Measurements from ENCODE around the gene AAMP.

The AAMP gene

DNA sequence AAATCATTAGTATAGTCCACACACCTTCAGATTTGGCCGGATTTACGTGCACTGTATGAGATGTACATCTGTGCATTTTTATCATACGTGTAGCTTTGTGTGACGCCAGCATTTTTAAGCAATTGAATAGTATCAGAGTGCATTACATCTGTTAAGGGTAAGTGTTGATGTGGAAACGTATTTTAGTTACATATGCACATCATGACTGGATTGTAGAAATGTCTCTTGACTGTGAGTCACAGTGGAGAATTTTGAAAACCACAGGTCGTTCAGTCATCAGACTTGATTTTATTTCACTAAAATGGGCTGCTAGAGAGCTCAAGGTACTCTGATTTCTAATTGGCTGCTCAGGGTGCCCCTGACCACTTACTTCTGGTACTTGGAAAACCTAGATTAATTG, 14.5 kb downstream of the AAMP start:
- DNase-seq (ENCODE audit: low read depth) = no peak
- H3K4me3 ChIP-seq (ENCODE audit: low read depth, low read length) = no peak overlapping the region
- no peak for TF ChIP-seq CTCF (IDR thresholded peaks at IDR 0.05; ENCODE audit: low read depth, low read length, missing control alignments)

- no peak for DNase-seq (ENCODE audit: low read depth)
- no peak overlapping the region for H3K4me3 ChIP-seq (ENCODE audit: low read depth, low read length)
- TF ChIP-seq CTCF (IDR thresholded peaks at IDR 0.05; ENCODE audit: low read depth, low read length, missing control alignments) = no peak
These were observed 16.7 kb downstream of the AAMP start for GRCh38 chr2:218253232-218253625.

DNA sequence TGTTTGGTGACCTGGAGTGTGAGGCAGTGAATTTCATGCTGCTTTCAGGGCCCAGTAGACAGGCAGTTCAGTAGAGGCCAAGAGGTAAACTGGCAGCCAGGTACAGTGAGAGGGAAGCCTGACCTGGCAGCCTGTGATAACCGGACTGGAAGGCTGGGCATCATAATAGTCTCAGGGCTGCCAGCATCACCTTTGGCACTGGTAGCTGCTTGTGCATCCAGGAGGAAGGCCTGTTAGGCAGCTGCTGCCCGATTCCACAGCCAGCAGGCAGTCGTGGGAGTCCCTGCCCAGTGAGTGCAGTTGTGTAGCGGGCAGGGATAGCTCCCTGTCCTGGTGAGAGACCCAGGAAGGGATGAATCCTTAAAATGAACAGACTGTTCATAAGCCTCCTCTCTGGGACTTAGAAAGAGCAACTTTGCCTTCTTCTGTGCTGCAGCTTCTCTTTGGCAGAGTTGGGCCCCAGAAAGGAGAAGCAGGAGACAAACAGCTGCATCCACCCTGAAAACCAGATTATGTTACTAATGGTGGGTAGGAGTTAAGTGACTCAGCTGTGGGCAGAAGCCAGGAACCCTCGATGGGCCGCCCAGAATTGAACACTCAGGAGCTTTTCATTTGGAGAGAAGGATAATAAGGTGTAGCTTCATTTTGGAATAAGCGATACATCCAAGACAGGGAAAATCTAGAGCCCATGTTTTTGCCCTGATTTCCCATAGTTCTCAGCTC, 17.3 kb downstream of the AAMP start:
- no peak overlapping the region for H3K4me3 ChIP-seq (ENCODE audit: low read depth, low read length)
- no peak for DNase-seq (ENCODE audit: low read depth)
- TF ChIP-seq CTCF (IDR thresholded peaks at IDR 0.05; ENCODE audit: low read depth, low read length, missing control alignments) = no peak

GRCh38 chr2:218249691-218250090, 20.2 kb downstream of the AAMP start:
- no peak overlapping the region for H3K4me3 ChIP-seq (ENCODE audit: low read depth, low read length)
- TF ChIP-seq CTCF (IDR thresholded peaks at IDR 0.05; ENCODE audit: low read depth, low read length, missing control alignments) = no peak
- DNase-seq (ENCODE audit: low read depth) = no peak

DNA sequence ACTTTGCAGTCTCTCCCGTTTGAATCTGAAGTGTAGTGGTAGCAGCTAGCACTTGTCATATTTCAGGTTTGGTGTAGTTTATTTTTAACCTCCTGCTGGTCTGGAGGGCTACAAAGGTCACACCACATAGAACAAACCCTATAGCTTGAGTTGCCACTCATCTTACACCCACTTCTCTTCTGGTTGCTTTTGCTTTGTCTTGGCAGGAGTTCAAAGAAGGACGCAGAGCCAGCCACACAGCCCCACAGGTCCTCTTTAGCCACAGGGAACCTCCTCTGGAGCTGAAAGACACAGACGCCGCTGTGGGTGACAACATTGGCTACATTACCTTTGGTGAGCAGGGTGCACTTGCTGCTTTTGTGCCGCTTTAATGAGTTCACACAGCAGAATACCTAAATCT, 24.7 kb downstream of the AAMP start:
- TF ChIP-seq CTCF (IDR thresholded peaks at IDR 0.05; ENCODE audit: low read depth, low read length, missing control alignments) = no peak
- no peak for DNase-seq (ENCODE audit: low read depth)

GRCh38 chr2:218244665-218245064, 25.3 kb downstream of the AAMP start:
- TF ChIP-seq CTCF (IDR thresholded peaks at IDR 0.05; ENCODE audit: low read depth, low read length, missing control alignments) = no peak
- no peak for DNase-seq (ENCODE audit: low read depth)
- H3K4me3 ChIP-seq (ENCODE audit: low read depth, low read length) = no peak overlapping the region

More for the DNA sequence above, 24.7 kb downstream of the AAMP start:
- no peak overlapping the region for H3K4me3 ChIP-seq (ENCODE audit: low read depth, low read length)

- no peak overlapping the region for H3K4me3 ChIP-seq (ENCODE audit: low read depth, low read length)
- TF ChIP-seq CTCF (IDR thresholded peaks at IDR 0.05; ENCODE audit: low read depth, low read length, missing control alignments) = no peak
- no peak for DNase-seq (ENCODE audit: low read depth)
These were observed 25.7 kb downstream of the AAMP start for GRCh38 chr2:218244204-218244603.

Measured in GM12864 (cell line).